GM23338 (cell line): ENCODE measurements around the gene RXRA. TPM values are rescaled to one million over a fixed set of nuclear protein-coding genes. Genes with fewer than 3 reads are reported as not detected.

ENCODE experiments used
- ATAC-seq: fragments of 200-7000 bp; cut with Tn5 transposase; 3 replicates; pipeline ENCODE4 v1.9.1; 2020
- DNase-seq: peaks from one replicate; pipeline ENCODE4 v3.0.0-alpha.2; 2015; ENCODE audit warnings: low spot score
- H2AFZ ChIP-seq: fragments of 200-600 bp; sonication (generic); 2 replicates; pipeline ENCODE4 v1.8.0; 2016; ENCODE audit warnings: antibody characterized with exemption, mild to moderate bottlenecking, moderate library complexity
- H3F3A ChIP-seq: fragments of 200-600 bp; sonication (generic); replicated peaks from 2 replicates; pipeline ENCODE4 v1.8.0; 2017; ENCODE audit warnings: antibody characterized with exemption, mixed run types, low read depth
- H3K27ac ChIP-seq: fragments of 200-600 bp; sonication (generic); 2 replicates; pipeline ENCODE4 v1.6.1; 2016; ENCODE audit warnings: low read depth
- H3K27me3 ChIP-seq: fragments of 200-600 bp; sonication (generic); 2 replicates; pipeline ENCODE4 v1.8.0; 2016; ENCODE audit warnings: mild to moderate bottlenecking, mixed run types, moderate library complexity; ENCODE audit not compliant: insufficient read depth
- H3K36me3 ChIP-seq: fragments of 200-600 bp; sonication (generic); 2 replicates; pipeline ENCODE4 v1.8.0; 2016; ENCODE audit warnings: mild to moderate bottlenecking; ENCODE audit not compliant: insufficient read depth
- H3K4me1 ChIP-seq: fragments of 200-600 bp; sonication (generic); 2 replicates; pipeline ENCODE4 v1.8.0; 2016; ENCODE audit warnings: mild to moderate bottlenecking, moderate library complexity; ENCODE audit not compliant: insufficient read depth
- H3K4me2 ChIP-seq: fragments of 200-600 bp; sonication (generic); 2 replicates; pipeline ENCODE4 v1.7.1; 2017; ENCODE audit warnings: mixed run types
- H3K4me3 ChIP-seq: fragments of 200-600 bp; sonication (generic); 2 replicates; pipeline ENCODE4 v1.6.1; 2016; ENCODE audit warnings: mixed run types
- H3K79me2 ChIP-seq: fragments of 200-600 bp; sonication (generic); replicated peaks from 2 replicates; pipeline ENCODE4 v1.8.0; 2017; ENCODE audit warnings: mild to moderate bottlenecking; ENCODE audit not compliant: insufficient read depth
- H3K9me2 ChIP-seq: fragments of 200-600 bp; sonication (generic); 2 replicates; pipeline ENCODE4 v1.8.0; 2017; ENCODE audit not compliant: insufficient read depth
- H4K20me1 ChIP-seq: fragments of 200-600 bp; sonication (generic); replicated peaks from 2 replicates; pipeline ENCODE4 v1.8.0; 2017; ENCODE audit warnings: mild to moderate bottlenecking; ENCODE audit not compliant: insufficient read depth
- H3K27ac Mint-ChIP-seq: 2 replicates; pipeline ENCODE4 v1.8.0; 2020; ENCODE audit warnings: inconsistent platforms, mild to moderate bottlenecking, moderate library complexity, mixed read lengths
- H3K27me3 Mint-ChIP-seq: 3 replicates; pipeline ENCODE4 v1.8.0; 2022; ENCODE audit warnings: low read depth, mild to moderate bottlenecking, moderate library complexity, mixed read lengths, inconsistent platforms; ENCODE audit not compliant: insufficient read depth, poor library complexity
- H3K36me3 Mint-ChIP-seq: 3 replicates; pipeline ENCODE4 v1.8.0; 2021; ENCODE audit warnings: low read depth, mild to moderate bottlenecking, inconsistent platforms, moderate library complexity, mixed read lengths
- H3K4me1 Mint-ChIP-seq: 3 replicates; pipeline ENCODE4 v1.8.0; 2020; ENCODE audit warnings: mild to moderate bottlenecking, inconsistent platforms, mixed read lengths
- H3K4me3 Mint-ChIP-seq: 3 replicates; pipeline ENCODE4 v1.8.0; 2021; ENCODE audit warnings: moderate library complexity, mild to moderate bottlenecking, inconsistent platforms, mixed read lengths
- H3K9me3 Mint-ChIP-seq: 3 replicates; pipeline ENCODE4 v1.8.0; 2020; ENCODE audit warnings: moderate library complexity, mild to moderate bottlenecking, inconsistent platforms, mixed read lengths
- EZH2 ChIP-seq: fragments of 200-600 bp; sonication (generic); IDR thresholded peaks from one replicate; pipeline ENCODE4 v1.8.0; 2017; ENCODE audit warnings: antibody characterized with exemption, mild to moderate bottlenecking, low read depth; ENCODE audit not compliant: unreplicated experiment
- JUNB ChIP-seq: IDR thresholded peaks from one replicate; pipeline ENCODE4 v1.6.1; 2016; ENCODE audit warnings: antibody characterized with exemption; ENCODE audit not compliant: unreplicated experiment
- NANOG ChIP-seq: IDR thresholded peaks from 2 replicates; pipeline ENCODE4 v1.6.1; 2016; ENCODE audit warnings: antibody characterized with exemption, borderline replicate concordance
- POLR2AphosphoS5 ChIP-seq: IDR thresholded peaks from 2 replicates; pipeline ENCODE4 v1.6.1; 2016; ENCODE audit warnings: antibody characterized with exemption, low read depth
- STAT1 ChIP-seq: IDR thresholded peaks from one replicate; pipeline ENCODE4 v1.6.1; 2016; ENCODE audit warnings: antibody characterized with exemption; ENCODE audit not compliant: unreplicated experiment
- ZNF331 ChIP-seq: fragments of 250-450 bp; sonication (Bioruptor Pico); IDR thresholded peaks from 2 replicates; pipeline ENCODE4 v1.5.0; 2020; ENCODE audit warnings: low read depth, mild to moderate bottlenecking, moderate library complexity
- polyA plus RNA-seq: library from polyadenylated mRNA; unstranded; fragments of >200 nt; fragmentation: Nextera tagmentation; extraction: Ambion mirVana; gene quantifications from 2 replicates; pipeline ENCODE4 v1.2.1, GENCODE V29; 2016
- total RNA-seq: library from RNA; depleted of rRNA; stranded (reverse); fragments of >200 nt; shearing (Covaris generic); gene quantifications from 2 replicates; pipeline ENCODE4 v1.2.3, GENCODE V29; 2014
- TF ChIP-seq, protein P1 (sequence below): fragments of 250-450 bp; sonication (Bioruptor Pico); IDR thresholded peaks from 2 replicates; pipeline ENCODE4 v1.5.0; 2020; ENCODE audit warnings: mild to moderate bottlenecking, moderate library complexity
- TF ChIP-seq, protein P2 (sequence below): IDR thresholded peaks from one replicate; pipeline ENCODE4 v1.6.1; 2018; ENCODE audit warnings: antibody characterized with exemption; ENCODE audit not compliant: unreplicated experiment

Gene RXRA
- total and polyA plus RNA-seq, 2 experiments from 2014 or later: 4.9 to 17.9 TPM

- TF ChIP-seq, protein P1, sequence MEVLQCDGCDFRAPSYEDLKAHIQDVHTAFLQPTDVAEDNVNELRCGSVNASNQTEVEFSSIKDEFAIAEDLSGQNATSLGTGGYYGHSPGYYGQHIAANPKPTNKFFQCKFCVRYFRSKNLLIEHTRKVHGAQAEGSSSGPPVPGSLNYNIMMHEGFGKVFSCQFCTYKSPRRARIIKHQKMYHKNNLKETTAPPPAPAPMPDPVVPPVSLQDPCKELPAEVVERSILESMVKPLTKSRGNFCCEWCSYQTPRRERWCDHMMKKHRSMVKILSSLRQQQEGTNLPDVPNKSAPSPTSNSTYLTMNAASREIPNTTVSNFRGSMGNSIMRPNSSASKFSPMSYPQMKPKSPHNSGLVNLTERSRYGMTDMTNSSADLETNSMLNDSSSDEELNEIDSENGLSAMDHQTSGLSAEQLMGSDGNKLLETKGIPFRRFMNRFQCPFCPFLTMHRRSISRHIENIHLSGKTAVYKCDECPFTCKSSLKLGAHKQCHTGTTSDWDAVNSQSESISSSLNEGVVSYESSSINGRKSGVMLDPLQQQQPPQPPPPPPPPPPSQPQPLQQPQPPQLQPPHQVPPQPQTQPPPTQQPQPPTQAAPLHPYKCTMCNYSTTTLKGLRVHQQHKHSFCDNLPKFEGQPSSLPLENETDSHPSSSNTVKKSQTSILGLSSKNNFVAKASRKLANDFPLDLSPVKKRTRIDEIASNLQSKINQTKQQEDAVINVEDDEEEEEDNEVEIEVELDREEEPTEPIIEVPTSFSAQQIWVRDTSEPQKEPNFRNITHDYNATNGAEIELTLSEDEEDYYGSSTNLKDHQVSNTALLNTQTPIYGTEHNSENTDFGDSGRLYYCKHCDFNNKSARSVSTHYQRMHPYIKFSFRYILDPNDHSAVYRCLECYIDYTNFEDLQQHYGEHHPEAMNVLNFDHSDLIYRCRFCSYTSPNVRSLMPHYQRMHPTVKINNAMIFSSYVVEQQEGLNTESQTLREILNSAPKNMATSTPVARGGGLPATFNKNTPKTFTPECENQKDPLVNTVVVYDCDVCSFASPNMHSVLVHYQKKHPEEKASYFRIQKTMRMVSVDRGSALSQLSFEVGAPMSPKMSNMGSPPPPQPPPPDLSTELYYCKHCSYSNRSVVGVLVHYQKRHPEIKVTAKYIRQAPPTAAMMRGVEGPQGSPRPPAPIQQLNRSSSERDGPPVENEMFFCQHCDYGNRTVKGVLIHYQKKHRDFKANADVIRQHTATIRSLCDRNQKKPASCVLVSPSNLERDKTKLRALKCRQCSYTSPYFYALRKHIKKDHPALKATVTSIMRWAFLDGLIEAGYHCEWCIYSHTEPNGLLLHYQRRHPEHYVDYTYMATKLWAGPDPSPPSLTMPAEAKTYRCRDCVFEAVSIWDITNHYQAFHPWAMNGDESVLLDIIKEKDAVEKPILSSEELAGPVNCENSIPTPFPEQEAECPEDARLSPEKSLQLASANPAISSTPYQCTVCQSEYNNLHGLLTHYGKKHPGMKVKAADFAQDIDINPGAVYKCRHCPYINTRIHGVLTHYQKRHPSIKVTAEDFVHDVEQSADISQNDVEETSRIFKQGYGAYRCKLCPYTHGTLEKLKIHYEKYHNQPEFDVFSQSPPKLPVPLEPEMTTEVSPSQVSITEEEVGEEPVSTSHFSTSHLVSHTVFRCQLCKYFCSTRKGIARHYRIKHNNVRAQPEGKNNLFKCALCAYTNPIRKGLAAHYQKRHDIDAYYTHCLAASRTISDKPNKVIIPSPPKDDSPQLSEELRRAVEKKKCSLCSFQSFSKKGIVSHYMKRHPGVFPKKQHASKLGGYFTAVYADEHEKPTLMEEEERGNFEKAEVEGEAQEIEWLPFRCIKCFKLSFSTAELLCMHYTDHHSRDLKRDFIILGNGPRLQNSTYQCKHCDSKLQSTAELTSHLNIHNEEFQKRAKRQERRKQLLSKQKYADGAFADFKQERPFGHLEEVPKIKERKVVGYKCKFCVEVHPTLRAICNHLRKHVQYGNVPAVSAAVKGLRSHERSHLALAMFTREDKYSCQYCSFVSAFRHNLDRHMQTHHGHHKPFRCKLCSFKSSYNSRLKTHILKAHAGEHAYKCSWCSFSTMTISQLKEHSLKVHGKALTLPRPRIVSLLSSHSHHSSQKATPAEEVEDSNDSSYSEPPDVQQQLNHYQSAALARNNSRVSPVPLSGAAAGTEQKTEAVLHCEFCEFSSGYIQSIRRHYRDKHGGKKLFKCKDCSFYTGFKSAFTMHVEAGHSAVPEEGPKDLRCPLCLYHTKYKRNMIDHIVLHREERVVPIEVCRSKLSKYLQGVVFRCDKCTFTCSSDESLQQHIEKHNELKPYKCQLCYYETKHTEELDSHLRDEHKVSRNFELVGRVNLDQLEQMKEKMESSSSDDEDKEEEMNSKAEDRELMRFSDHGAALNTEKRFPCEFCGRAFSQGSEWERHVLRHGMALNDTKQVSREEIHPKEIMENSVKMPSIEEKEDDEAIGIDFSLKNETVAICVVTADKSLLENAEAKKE: no peak
- TF ChIP-seq, protein P2, sequence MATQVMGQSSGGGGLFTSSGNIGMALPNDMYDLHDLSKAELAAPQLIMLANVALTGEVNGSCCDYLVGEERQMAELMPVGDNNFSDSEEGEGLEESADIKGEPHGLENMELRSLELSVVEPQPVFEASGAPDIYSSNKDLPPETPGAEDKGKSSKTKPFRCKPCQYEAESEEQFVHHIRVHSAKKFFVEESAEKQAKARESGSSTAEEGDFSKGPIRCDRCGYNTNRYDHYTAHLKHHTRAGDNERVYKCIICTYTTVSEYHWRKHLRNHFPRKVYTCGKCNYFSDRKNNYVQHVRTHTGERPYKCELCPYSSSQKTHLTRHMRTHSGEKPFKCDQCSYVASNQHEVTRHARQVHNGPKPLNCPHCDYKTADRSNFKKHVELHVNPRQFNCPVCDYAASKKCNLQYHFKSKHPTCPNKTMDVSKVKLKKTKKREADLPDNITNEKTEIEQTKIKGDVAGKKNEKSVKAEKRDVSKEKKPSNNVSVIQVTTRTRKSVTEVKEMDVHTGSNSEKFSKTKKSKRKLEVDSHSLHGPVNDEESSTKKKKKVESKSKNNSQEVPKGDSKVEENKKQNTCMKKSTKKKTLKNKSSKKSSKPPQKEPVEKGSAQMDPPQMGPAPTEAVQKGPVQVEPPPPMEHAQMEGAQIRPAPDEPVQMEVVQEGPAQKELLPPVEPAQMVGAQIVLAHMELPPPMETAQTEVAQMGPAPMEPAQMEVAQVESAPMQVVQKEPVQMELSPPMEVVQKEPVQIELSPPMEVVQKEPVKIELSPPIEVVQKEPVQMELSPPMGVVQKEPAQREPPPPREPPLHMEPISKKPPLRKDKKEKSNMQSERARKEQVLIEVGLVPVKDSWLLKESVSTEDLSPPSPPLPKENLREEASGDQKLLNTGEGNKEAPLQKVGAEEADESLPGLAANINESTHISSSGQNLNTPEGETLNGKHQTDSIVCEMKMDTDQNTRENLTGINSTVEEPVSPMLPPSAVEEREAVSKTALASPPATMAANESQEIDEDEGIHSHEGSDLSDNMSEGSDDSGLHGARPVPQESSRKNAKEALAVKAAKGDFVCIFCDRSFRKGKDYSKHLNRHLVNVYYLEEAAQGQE: no peak
- TF ChIP-seq EZH2 (no peak), ZNF331 (CRISPR knock-in tag) (no peak), STAT1 (no peak), POLR2AphosphoS5 (no peak)
Measured at GRCh38 chr9:134420974-134421432, 94.7 kb downstream of the RXRA start (continued).

- Histone ChIP-seq H4K20me1 (no peaks in the 10 kb centered on the region; the same call in 1 of the 2 replicates), H3K27ac (no peak overlapping the region), H3K4me1 (no peaks in the 10 kb centered on the region), H3K4me2 (no peak overlapping the region), H3F3A (no peaks in the 10 kb centered on the region), H3K79me2 (no peaks in the 10 kb centered on the region), H2AFZ (no peak overlapping the region), H3K36me3 (no peaks in the 10 kb centered on the region), H3K9me2 (no peaks in the 10 kb centered on the region), H3K27me3 (no peaks in the 10 kb centered on the region), H3K4me3 (no peak overlapping the region)
- Mint-ChIP-seq H3K27ac (no peak overlapping the region), H3K4me3 (no peak overlapping the region), H3K9me3 (no peaks in the 10 kb centered on the region), H3K27me3 (peaks cover 2% of the 10 kb centered on the region), H3K4me1 (0 out of 3 replicates have a peak, but pooled peaks cover 2% of the 10 kb centered on the region), H3K36me3 (peaks cover 7% of the 10 kb centered on the region; the same call in 1 of the 3 replicates)
- ATAC-seq (no peak), DNase-seq (no peak)
- TF ChIP-seq JUNB: no peak
- no peak for TF ChIP-seq NANOG
Measured at GRCh38 chr9:134421888-134422287, 95.6 kb downstream of the RXRA start.
